GM18870 (cell line): ENCODE data around the gene ADAD2.

ENCODE experiments used
- ATAC-seq: cut with Tn5 transposase; IDR thresholded peaks from one replicate; pipeline ENCODE4 v1.9.1; 2021; ENCODE audit warnings: moderate library complexity; ENCODE audit not compliant: unreplicated experiment

Gene ADAD2

DNA sequence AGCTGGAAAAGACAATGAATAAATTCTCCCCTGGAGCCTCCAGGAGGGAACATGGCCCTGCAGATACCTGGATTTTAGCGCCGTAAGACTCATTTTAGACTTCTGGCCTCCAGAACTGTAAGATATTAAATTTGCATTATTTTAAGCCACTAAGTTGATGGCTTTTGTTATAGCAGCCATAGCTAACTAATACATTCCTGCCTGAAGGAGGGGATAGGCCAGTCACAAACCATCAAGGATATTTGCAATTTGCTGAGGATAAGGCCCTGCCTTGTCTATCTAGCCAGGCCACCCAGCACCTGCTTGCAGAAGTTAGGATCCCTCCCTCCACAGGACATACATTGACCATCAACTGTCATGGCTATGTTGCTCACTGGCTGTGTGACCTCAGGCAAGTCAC lies 53.8 kb downstream of the ADAD2 start:
- ATAC-seq, result no peak

DNA sequence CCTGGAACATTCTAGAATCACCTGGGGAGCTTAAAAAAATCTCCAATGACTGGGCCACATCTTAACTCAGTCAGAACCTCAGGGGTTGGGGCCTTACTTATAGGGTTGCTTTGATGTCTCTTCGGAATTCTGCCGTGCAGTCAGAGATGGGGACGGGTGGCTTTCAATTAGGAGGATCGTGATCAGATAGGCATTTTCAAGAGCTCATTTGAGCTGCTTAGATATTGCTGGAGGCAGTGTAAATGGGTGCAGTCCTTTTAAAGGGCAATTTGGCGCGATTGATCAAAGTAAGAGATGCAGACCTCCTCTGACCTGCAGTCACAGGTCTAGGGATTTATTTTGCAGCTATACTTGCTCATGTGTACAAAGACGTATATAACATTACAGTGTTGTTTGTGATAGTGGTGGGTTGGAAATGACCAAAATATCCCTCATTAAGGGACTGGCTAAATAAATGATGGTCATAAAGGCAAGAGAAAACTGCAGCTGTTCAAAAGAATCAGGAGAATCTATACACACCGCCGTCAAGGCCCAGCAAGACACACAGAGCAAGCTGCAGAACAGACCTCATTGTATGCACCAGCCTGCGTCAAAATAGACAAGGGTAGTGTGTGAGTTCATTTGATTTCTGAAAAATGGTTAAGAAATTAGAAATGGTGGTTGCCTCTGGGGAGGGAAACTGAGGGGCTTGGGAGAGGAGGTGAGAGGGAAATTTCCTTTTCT lies 55.2 kb downstream of the ADAD2 start:
- ATAC-seq, result no peak

DNA sequence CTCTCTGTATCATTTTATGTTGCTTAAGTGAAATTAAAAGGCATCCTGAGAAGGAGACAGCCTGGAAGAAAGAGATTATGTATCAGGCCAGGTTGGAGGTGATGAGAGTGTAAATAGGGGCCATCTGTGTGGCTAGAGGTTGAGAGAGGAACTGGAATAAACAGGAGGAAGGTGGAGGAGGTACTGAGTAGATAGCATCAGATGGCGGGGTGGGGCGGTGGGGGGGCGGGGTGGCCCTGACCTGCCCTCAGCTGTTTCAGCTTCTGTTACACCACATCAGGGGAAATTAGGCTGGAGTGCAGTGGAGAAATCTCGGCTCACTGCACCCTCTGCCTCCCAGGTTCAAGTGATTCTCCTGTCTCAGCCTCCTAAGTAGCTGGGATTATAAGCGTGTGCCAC lies 55.7 kb downstream of the ADAD2 start:
- no peak for ATAC-seq
